ENCODE measurements around the gene PRRG3.

Gene PRRG3

DNA sequence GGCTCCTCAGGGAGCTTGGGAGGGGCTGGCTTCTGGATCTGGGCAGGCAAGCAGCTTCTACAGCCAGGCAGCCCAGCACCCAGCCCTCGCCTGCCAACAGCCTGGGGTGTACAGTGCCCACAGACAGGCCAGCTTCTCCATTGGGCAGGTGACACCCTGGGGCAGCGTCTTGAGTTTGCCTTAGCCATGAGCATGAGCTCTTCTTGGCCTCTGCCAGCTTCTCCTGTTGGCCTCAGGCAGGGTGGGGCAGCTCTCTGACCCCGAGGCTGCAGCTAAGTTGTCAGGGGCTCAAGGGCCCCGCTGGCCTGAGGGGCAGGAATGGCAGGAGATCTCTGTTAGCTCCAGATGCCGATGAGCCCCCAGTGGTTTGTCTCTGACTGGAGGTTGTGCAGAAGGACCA, 31.5 kb downstream of the PRRG3 start:
- H3K4me3 ChIP-seq (ENCODE audit: low read depth, low read length): no peak overlapping the region
- TF ChIP-seq MYC (IDR thresholded peaks at IDR 0.05; ENCODE audit: low read depth, low read length) (no peak), MAX (IDR thresholded peaks at IDR 0.05; ENCODE audit: low read depth, low read length) (no peak), POLR2A (IDR thresholded peaks at IDR 0.05; ENCODE audit: extremely low read depth, insufficient read length) (no peak)
- TF ChIP-seq, protein P1, sequence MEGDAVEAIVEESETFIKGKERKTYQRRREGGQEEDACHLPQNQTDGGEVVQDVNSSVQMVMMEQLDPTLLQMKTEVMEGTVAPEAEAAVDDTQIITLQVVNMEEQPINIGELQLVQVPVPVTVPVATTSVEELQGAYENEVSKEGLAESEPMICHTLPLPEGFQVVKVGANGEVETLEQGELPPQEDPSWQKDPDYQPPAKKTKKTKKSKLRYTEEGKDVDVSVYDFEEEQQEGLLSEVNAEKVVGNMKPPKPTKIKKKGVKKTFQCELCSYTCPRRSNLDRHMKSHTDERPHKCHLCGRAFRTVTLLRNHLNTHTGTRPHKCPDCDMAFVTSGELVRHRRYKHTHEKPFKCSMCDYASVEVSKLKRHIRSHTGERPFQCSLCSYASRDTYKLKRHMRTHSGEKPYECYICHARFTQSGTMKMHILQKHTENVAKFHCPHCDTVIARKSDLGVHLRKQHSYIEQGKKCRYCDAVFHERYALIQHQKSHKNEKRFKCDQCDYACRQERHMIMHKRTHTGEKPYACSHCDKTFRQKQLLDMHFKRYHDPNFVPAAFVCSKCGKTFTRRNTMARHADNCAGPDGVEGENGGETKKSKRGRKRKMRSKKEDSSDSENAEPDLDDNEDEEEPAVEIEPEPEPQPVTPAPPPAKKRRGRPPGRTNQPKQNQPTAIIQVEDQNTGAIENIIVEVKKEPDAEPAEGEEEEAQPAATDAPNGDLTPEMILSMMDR (IDR thresholded peaks at IDR 0.05; ENCODE audit: low read depth, low read length): no peak
- DNase-seq (ENCODE audit: low read depth): no peak

GRCh38 chrX:151727346-151727745, 32.1 kb downstream of the PRRG3 start:
- DNase-seq (ENCODE audit: low read depth): no peak
- no peak overlapping the region for H3K4me3 ChIP-seq (ENCODE audit: low read depth, low read length)
- TF ChIP-seq MAX (IDR thresholded peaks at IDR 0.05; ENCODE audit: low read depth, low read length): no peak
- no peak for TF ChIP-seq MYC (IDR thresholded peaks at IDR 0.05; ENCODE audit: low read depth, low read length)
- TF ChIP-seq, protein P1 (IDR thresholded peaks at IDR 0.05; ENCODE audit: low read depth, low read length): no peak
- TF ChIP-seq POLR2A (IDR thresholded peaks at IDR 0.05; ENCODE audit: extremely low read depth, insufficient read length): no peak

GRCh38 chrX:151729056-151729725, 33.9 kb downstream of the PRRG3 start:
- H3K4me3 ChIP-seq (ENCODE audit: low read depth, low read length): no peak overlapping the region
- no peak for DNase-seq (ENCODE audit: low read depth)
- no peak for TF ChIP-seq POLR2A (IDR thresholded peaks at IDR 0.05; ENCODE audit: extremely low read depth, insufficient read length)
- TF ChIP-seq MAX (IDR thresholded peaks at IDR 0.05; ENCODE audit: low read depth, low read length): no peak
- TF ChIP-seq, protein P1 (IDR thresholded peaks at IDR 0.05; ENCODE audit: low read depth, low read length): no peak
- no peak for TF ChIP-seq MYC (IDR thresholded peaks at IDR 0.05; ENCODE audit: low read depth, low read length)

GRCh38 chrX:151734446-151734845, 39.2 kb downstream of the PRRG3 start, which contains the start of gene CNGA2:
TSS of gene CNGA2 (plus strand) at chrX:151734746. CDS start at chrX:151738484, 3,738 bp downstream.
- DNase-seq (ENCODE audit: low read depth): no peak
- no peak for TF ChIP-seq MAX (IDR thresholded peaks at IDR 0.05; ENCODE audit: low read depth, low read length)
- TF ChIP-seq POLR2A (IDR thresholded peaks at IDR 0.05; ENCODE audit: extremely low read depth, insufficient read length): no peak
- TF ChIP-seq, protein P1 (IDR thresholded peaks at IDR 0.05; ENCODE audit: low read depth, low read length): no peak
- no peak for TF ChIP-seq MYC (IDR thresholded peaks at IDR 0.05; ENCODE audit: low read depth, low read length)
- H3K4me3 ChIP-seq (ENCODE audit: low read depth, low read length): no peak within 1 kb of the TSS

GRCh38 chrX:151735219-151735618, 40.0 kb downstream of the PRRG3 start:
- no peak for TF ChIP-seq POLR2A (IDR thresholded peaks at IDR 0.05; ENCODE audit: extremely low read depth, insufficient read length)
- TF ChIP-seq, protein P1 (IDR thresholded peaks at IDR 0.05; ENCODE audit: low read depth, low read length): no peak
- no peak for TF ChIP-seq MAX (IDR thresholded peaks at IDR 0.05; ENCODE audit: low read depth, low read length)
- TF ChIP-seq MYC (IDR thresholded peaks at IDR 0.05; ENCODE audit: low read depth, low read length): no peak

More at GRCh38 chrX:151735219-151735618, 40.0 kb downstream of the PRRG3 start:
- H3K4me3 ChIP-seq (ENCODE audit: low read depth, low read length): no peak overlapping the region
- no peak for DNase-seq (ENCODE audit: low read depth)
